CD14-positive monocyte (primary cell): Measurements from ENCODE around the gene TMEM45A. TPM values are rescaled to one million over a fixed set of nuclear protein-coding genes. Genes with fewer than 3 reads are reported as not detected.

Experiments
- DNase-seq, 3 donors: peaks; one replicate each; pipeline ENCODE4 v3.0.0-alpha.2; 2011 to 2022
- H2AFZ ChIP-seq: 2 replicates; pipeline ENCODE4 v1.6.0; 2012; ENCODE audit warnings: mild to moderate bottlenecking, low read depth, low read length, inconsistent platforms; ENCODE audit not compliant: insufficient read depth, poor library complexity, severe bottlenecking
- H3K27ac ChIP-seq, 2 donors: 1 replicate in 1 of 2; 2 replicates in 1 of 2; pipeline ENCODE4 v1.5.1; 2012 to 2013; ENCODE audit warnings: low read length in 2 of 2, control low read depth in 1 of 2, inconsistent platforms in 1 of 2, low read depth in 1 of 2, mild to moderate bottlenecking in 1 of 2
- H3K27me3 ChIP-seq, 2 donors: one replicate each; pipeline versions ENCODE4 v1.6.0 to v1.6.1; 2011 to 2013; ENCODE audit warnings: low read length in 2 of 2; ENCODE audit not compliant: control insufficient read depth in 2 of 2, insufficient read depth in 2 of 2
- H3K36me3 ChIP-seq, 2 donors: replicated peaks in 1 of 2; 1 replicate in 1 of 2; 2 replicates in 1 of 2; pipeline versions ENCODE4 v1.5.1 to v1.6.1; 2012 to 2013; ENCODE audit warnings: low read length in 2 of 2, control low read depth in 1 of 2, inconsistent platforms in 1 of 2, mild to moderate bottlenecking in 1 of 2; ENCODE audit not compliant: insufficient read depth in 2 of 2, control insufficient read depth in 1 of 2
- H3K4me1 ChIP-seq, 2 donors: 1 replicate in 1 of 2; 2 replicates in 1 of 2; pipeline versions ENCODE4 v1.5.1 to v1.6.1; 2012 to 2013; ENCODE audit warnings: low read length in 2 of 2, control low read depth in 1 of 2, inconsistent platforms in 1 of 2, mild to moderate bottlenecking in 1 of 2, moderate library complexity in 1 of 2; ENCODE audit not compliant: insufficient read depth in 2 of 2, control insufficient read depth in 1 of 2
- H3K4me2 ChIP-seq: replicated peaks from 2 replicates; pipeline ENCODE3; 2012; ENCODE audit warnings: low read length, moderate library complexity, mild to moderate bottlenecking; ENCODE audit not compliant: poor library complexity, severe bottlenecking; ENCODE audit errors: extremely low read depth
- H3K4me3 ChIP-seq, 3 experiments: fragments of 200-600 bp in 1 of 3; sonication (generic) in 1 of 3; replicated peaks in 1 of 3; 1 replicate in 2 of 3; 2 replicates in 1 of 3; pipeline ENCODE4 v1.5.1; 2011 to 2013; ENCODE audit warnings: low read length in 3 of 3, mild to moderate bottlenecking in 3 of 3, control low read depth in 2 of 3, low read depth in 2 of 3, inconsistent platforms in 1 of 3, moderate library complexity in 1 of 3
- H3K79me2 ChIP-seq: 2 replicates; pipeline ENCODE4 v1.6.0; 2012; ENCODE audit warnings: mild to moderate bottlenecking, control low read depth, inconsistent platforms, low read length, moderate library complexity; ENCODE audit not compliant: insufficient read depth
- H3K9ac ChIP-seq: 2 replicates; pipeline ENCODE4 v1.6.0; 2017; ENCODE audit warnings: low read length, mild to moderate bottlenecking; ENCODE audit not compliant: insufficient read depth, poor library complexity, severe bottlenecking
- H3K9me3 ChIP-seq, 2 donors: replicated peaks in 1 of 2; 1 replicate in 1 of 2; 2 replicates in 1 of 2; pipeline versions ENCODE4 v1.5.1 to v1.6.1; 2012 to 2013; ENCODE audit warnings: low read length in 2 of 2, control low read depth in 1 of 2; ENCODE audit not compliant: control insufficient read depth in 1 of 2, insufficient read depth in 1 of 2
- H4K20me1 ChIP-seq: 2 replicates; pipeline ENCODE4 v1.6.0; 2012; ENCODE audit warnings: mild to moderate bottlenecking, low read length, control low read depth, moderate library complexity; ENCODE audit not compliant: insufficient read depth
- H3K27ac Mint-ChIP-seq, 7 donors: one replicate each; pipeline ENCODE4 v1.8.0; 2020; ENCODE audit warnings: mild to moderate bottlenecking in 7 of 7, mixed read lengths in 7 of 7, moderate library complexity in 6 of 7, inconsistent platforms in 2 of 7
- H3K27me3 Mint-ChIP-seq, 3 donors: one replicate each; pipeline ENCODE4 v1.8.0; 2021 to 2022; ENCODE audit warnings: low read depth in 3 of 3, mild to moderate bottlenecking in 3 of 3, mixed read lengths in 3 of 3, moderate library complexity in 3 of 3, inconsistent platforms in 1 of 3
- H3K36me3 Mint-ChIP-seq, 2 donors: one replicate each; pipeline ENCODE4 v1.8.0; 2020; ENCODE audit warnings: mixed read lengths in 2 of 2, inconsistent platforms in 1 of 2, mild to moderate bottlenecking in 1 of 2
- H3K4me1 Mint-ChIP-seq: one replicate; pipeline ENCODE4 v1.8.0; 2020; ENCODE audit warnings: mild to moderate bottlenecking, mixed read lengths
- H3K4me3 Mint-ChIP-seq, 2 donors: one replicate each; pipeline ENCODE4 v1.8.0; 2020; ENCODE audit warnings: mild to moderate bottlenecking in 2 of 2, mixed read lengths in 2 of 2, moderate library complexity in 1 of 2
- H3K9me3 Mint-ChIP-seq, 7 donors: one replicate each; pipeline ENCODE4 v1.8.0; 2020 to 2022; ENCODE audit warnings: mixed read lengths in 7 of 7, mild to moderate bottlenecking in 6 of 7, moderate library complexity in 6 of 7, inconsistent platforms in 2 of 7
- CTCF ChIP-seq: fragments of 200-600 bp; IDR thresholded peaks from one replicate; pipeline ENCODE4 v1.8.0; 2022; ENCODE audit warnings: antibody characterized with exemption, mild to moderate bottlenecking
- WGBS: methylation state at CpG from one replicate; pipeline ENCODE4 v1.1.5; 2013; ENCODE audit warnings: missing lambda C conversion rate; ENCODE audit not compliant: insufficient coverage; 5-methylcytosine and 5-hydroxymethylcytosine counted together
- intact Hi-C, 2 donors: fragments of 100-400 bp; cut with micrococcal nuclease; formaldehyde crosslinking; loops; one replicate each; pipeline versions ENCODE4 v1.15.0 to v1.15.1; 2023
- polyA plus RNA-seq, 3 donors: library from polyadenylated mRNA; depleted of rRNA in 1 of 3; unstranded in 2 of 3; stranded (reverse) in 1 of 3; fragments of 300-500 nt in 2 of 3; fragments of >200 nt in 1 of 3; fragmentation: Illumina TruSeq in 2 of 3; gene quantifications; 1 replicate in 2 of 3; 2 replicates in 1 of 3; pipeline ENCODE4 v1.2.3, GENCODE V29; 2012 to 2021

Gene TMEM45A
- polyA plus RNA-seq, 3 donors = 0.03 to 1.5 (median 0.97) TPM

GRCh38 chr3:100584101-100584660 lies 91.8 kb downstream of the TMEM45A start:
- Mint-ChIP-seq H3K4me1 (no peaks in the 10 kb centered on the region), H3K4me3 (no peak overlapping the region), H3K27ac (no peak overlapping the region), H3K36me3 (no peaks in the 10 kb centered on the region), H3K9me3 (peaks cover 0 to 13% (median 3%) of the 10 kb centered on the region in 7 donors), H3K27me3 (peaks cover 0 to 1% (median 0%) of the 10 kb centered on the region in 3 donors)
- Histone ChIP-seq H3K4me2 (no peak overlapping the region), H4K20me1 (no peaks in the 10 kb centered on the region), H3K4me3 (no peak overlapping the region), H3K79me2 (no peaks in the 10 kb centered on the region), H3K27ac (no peak overlapping the region), H3K9ac (no peak overlapping the region), H3K36me3 (no peaks in the 10 kb centered on the region), H3K9me3 (no peaks in the 10 kb centered on the region), H2AFZ (no peak overlapping the region), H3K4me1 (no peaks in the 10 kb centered on the region), H3K27me3 (no peaks in the 10 kb centered on the region)
- intact Hi-C loops = no loop called here
- TF ChIP-seq CTCF = no peak
- no peak for DNase-seq
- WGBS = no CpG with 5 or more reads among the region's 3 CpGs

GRCh38 chr3:100586832-100587231 lies 94.4 kb downstream of the TMEM45A start:
- Histone ChIP-seq H2AFZ (no peak overlapping the region), H3K4me2 (no peak overlapping the region), H3K9me3 (no peaks in the 10 kb centered on the region), H3K27ac (no peak overlapping the region), H3K79me2 (no peaks in the 10 kb centered on the region), H3K27me3 (no peaks in the 10 kb centered on the region), H4K20me1 (no peaks in the 10 kb centered on the region), H3K9ac (no peak overlapping the region), H3K36me3 (no peaks in the 10 kb centered on the region), H3K4me1 (peaks cover 4 to 5% of the 10 kb centered on the region in 2 donors), H3K4me3 (no peak overlapping the region)
- Mint-ChIP-seq H3K4me3 (no peak overlapping the region), H3K27ac (no peak overlapping the region), H3K9me3 (peaks cover 0 to 12% (median 3%) of the 10 kb centered on the region in 7 donors), H3K36me3 (no peaks in the 10 kb centered on the region), H3K27me3 (peaks cover 0 to 4% (median 0%) of the 10 kb centered on the region in 3 donors), H3K4me1 (peaks cover 4% of the 10 kb centered on the region)
- TF ChIP-seq CTCF = no peak
- no CpG with 5 or more reads among the region's 3 CpGs for WGBS
- no peak for DNase-seq
- intact Hi-C loops = no loop called here
